Activated CD8-positive, alpha-beta memory T cell treated with anti-CD3 and anti-CD28 coated beads, Interleukin-2, amount 50 U/mL, for 1 hour (primary cell): ENCODE measurements around the gene CACFD1.

ENCODE experiments used
- DNase-seq: peaks from one replicate; pipeline ENCODE4 v3.0.0-alpha.2; 2020; ENCODE audit errors: extremely low read depth

Gene CACFD1

DNA sequence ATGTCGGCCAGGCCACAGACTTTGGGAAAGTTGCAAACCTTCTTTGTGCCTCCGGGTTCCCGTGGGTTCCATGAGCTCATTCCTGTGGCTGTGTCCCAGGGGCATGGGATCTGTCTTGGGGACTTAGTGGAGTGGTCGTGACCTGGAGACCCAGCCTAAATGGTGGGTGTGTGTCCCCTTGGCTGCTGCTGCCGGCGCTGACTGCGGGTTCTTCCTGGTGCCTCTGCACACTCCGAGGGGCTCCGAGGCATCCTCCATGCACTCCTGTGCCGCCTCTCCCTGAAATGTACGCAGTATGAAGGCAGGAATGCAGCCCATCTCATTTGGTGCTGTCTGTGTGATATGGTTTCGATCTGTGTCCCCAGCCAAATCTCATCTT lies 40.1 kb downstream of the CACFD1 start:
- no peak for DNase-seq

DNA sequence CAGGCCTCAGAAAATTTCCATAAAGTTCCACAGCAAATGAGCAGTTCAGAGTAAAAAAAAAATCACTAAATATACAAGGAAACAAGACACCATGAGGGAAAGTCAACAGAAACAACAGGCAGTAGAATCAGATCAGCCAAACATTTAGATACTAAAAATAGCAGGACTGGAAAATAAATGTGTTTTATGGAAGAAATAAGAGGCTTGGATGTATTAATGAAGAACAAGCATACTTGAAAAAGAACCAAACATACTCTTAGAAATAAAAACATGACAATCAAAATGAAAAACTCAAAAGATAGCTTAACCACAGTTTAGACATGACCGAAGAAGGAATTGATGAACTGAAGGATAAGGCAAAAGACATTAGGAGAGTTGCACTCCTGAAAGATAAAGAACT lies 42.3 kb downstream of the CACFD1 start:
- no peak for DNase-seq

DNA sequence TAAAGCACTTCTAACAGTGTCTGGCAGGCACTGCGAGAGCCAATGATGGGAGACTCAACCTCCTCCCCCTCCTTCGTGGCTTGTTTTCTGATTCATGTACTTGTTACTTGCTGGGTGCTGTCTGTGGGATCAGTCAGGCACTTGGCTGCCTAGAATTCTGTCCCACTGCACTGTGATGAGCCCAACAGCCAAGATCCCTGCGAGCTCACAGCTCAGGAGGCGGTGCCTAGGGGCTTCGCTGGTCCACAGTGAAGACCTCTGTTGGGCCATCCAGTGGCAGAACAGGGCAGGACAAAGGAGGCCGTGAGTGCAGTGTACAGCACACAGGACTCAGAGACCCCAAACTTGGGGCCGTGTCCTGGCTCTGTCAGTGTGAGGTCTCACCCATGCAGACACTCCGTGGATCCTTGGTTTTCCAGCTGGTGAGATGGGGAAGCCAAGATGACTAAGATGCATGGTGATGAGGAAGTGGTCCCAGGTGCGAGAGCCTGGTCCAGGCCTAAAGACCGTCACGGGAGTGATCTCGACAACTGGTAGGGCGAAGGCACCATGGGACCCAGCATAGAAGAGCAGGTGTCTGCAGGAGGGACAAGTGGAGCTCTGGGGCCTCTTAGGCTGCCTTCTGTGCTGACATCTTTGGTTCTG lies 45.5 kb downstream of the CACFD1 start:
- DNase-seq: no peak

DNA sequence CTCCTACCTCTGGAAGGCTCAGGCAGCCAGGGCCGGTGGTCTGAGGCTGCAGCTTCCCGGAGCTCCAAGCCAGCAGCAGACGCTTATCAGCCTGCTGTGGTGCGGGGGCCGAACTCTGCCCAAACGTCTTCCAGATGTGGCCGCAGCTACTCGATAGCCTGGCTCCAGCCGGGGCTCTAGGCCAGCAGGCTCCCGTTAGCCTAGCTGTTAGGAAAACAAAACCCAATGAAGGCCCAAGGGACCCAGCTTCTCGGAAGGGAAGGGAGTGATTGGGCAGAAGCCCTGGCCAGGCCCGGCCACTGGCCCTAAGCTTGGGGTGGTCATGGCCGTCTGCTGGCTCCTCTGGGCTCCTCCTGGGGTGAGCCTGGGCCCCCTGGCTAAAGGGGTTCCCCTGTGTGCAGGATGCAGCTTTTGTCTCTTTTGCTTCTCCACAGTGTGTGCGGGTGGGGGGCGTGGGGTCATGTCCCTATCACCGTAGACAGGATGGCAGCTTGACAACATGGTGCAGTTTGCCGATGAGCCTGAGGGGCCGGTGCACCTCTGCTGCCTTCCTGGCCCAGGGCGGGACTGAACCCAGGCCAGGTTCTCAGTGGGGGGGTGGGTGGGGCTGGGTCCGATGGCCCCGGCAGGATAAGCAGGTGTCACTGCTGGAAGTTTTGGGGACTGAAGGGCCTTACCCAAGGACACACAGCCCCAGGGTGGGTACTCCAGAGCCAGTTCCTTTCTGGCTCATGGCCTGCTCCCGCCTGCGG lies 46.3 kb downstream of the CACFD1 start:
- no peak for DNase-seq

DNA sequence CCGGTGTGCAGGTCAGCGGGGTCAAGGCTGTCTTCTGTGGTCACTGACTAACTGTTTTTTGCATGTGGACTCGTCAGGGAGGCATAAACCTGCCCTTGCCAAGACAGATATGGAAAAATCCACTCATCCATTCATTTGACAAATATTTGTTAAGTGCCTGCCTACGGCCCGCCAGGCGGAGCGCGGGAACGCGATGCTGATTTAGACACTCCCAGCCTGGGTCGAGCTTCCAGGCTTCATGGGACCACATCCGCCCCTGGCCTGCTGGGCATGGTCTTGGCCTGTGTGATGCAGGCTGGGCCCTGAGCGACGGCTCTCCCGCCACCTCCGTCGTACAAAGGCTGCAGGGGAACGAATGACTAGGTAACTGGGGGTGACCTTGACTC lies 46.9 kb downstream of the CACFD1 start:
- no peak for DNase-seq

DNA sequence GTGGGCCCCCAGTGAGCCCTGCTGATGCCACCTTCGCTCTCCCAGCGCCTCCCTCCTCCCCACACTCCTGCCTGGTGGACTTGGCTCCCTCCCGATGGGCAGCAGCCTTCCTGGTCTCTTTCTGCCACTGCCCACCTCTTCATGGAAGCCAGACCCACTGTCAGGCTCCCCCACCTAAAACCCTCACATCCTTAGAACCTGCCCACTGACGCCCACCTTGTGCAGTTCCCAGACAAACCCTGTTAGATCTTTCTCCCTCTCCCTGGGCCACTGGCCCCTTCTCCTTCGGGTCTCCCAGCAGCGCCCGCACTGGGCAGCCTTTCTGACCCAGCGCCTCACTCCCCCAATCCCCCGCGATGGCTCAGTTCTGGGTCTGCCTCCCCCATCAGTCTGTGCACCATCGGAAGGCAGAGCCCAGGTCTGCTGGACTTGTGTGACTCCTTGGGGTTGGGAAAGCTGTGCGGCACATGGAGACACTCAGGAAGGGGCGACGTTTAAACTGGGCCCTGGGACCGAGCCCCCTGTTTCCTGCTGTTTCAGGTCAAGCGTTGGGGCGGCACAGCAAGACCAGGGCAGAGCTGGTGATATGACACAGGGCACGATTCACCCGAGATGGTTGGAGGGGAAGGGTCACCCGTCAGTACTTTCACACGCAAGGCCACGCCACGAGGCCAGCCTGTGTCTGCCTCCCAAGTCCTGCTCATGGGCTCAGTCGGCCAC lies 47.6 kb downstream of the CACFD1 start:
- no peak for DNase-seq

DNA sequence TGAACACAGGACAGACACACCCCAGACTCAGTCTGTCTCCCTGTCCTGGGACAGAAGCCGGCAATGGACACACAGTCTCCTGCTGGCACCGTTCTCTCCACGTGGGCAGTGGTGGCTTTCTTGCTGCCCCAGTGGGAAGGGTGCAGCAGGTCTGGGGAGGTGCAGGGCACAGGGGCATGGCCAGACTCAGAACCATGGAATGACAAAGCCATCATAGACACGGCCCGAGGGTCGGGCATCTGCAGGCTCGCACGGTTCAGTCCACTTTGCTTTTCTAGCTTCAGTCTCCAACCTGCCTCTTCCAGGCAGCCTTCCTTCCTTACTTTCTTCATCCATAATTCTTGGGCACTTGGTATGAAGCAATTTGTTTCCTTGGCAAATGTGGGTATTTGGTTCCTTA lies 48.3 kb downstream of the CACFD1 start:
- DNase-seq: no peak

DNA sequence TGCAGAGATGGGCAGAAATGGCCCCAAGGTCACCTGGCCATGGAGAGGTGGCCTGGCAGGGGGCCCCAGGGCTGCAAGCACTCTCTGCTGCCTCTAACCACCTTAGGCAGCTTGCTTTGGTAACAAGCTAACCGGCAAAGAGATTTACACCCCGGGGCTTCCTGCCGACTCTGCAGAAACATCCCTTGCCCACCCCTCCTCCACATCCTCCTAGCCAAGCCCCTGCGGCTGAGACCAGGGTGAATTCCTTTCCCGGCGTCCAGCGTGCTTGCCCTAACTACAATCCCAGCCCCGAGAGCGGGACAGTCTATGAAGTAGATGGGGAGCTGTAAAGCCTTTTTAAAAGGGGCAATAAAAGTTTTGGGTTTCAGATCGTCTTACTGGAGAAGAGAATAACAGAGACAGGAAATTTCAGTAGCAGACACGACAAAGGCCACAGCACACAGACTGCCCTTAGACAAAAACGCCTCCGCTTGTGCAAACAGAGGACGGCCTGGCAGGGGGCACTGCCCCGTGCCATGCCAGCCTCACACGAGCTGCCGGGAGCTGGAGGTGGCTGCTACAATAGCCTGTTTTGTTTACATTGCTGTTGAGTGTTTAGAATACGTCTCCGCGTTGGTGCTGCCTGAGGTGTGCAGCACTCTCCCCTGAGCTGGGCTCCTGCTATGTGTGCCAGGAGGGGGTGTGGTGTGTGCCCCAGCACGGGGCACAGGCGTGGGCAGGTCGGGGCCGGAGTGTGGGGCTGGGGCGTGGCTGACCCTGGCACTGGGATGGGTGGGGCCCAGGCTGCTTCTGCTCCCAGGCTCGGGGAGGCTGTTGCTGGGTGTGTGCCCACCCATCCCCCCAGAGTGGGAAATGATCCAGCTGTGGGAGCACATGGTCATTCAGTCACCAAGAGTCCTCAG lies 49.7 kb downstream of the CACFD1 start:
- no peak for DNase-seq

DNA sequence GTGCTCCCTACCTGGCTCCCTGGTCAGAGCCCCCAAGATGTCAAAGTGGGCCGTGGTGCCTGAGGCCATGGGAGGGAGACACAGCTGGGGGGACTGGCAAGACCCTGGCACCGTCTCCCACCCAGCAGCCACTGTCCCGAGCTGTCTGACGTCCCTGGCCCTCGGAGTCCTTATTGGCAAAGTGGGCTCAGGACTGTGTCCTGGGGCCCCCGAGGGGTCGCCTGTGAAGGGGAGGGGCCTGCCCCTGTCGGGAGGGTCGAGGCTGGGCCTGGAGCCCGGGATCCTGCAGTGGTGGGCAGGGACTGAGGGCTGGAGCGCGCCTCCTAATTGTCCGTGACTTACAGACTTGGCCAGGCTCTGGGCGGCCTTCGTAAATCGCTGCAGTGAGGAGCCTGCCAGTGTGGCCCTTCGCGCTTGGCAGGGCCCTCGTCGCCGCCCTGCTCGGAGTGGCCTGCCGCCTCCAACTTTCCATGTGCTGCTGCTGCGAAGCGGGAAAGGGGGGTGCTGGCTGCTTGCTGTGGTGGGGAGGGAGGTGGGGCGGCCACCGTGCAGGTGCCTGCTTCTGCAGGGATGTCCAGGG lies 51.2 kb downstream of the CACFD1 start:
- no peak for DNase-seq

DNA sequence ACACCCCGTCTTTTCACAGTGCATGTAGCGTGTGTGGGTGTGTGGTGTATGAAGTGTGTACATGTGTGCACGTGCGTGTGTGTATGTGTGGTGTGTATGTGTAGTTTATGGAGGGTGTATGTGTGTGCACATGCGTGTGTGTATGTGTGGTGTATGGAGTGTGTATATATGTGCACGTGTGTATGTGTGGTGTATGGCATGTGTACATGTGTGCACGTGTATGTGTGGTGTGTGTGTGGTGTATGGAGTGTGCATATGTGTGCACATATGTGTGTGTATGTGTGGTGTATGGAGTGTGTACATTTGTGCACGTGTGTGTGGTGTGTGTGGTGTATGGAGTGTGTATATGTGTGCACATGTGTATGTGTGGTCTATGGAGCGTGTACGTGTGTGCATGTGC lies 51.8 kb downstream of the CACFD1 start:
- DNase-seq: no peak

DNA sequence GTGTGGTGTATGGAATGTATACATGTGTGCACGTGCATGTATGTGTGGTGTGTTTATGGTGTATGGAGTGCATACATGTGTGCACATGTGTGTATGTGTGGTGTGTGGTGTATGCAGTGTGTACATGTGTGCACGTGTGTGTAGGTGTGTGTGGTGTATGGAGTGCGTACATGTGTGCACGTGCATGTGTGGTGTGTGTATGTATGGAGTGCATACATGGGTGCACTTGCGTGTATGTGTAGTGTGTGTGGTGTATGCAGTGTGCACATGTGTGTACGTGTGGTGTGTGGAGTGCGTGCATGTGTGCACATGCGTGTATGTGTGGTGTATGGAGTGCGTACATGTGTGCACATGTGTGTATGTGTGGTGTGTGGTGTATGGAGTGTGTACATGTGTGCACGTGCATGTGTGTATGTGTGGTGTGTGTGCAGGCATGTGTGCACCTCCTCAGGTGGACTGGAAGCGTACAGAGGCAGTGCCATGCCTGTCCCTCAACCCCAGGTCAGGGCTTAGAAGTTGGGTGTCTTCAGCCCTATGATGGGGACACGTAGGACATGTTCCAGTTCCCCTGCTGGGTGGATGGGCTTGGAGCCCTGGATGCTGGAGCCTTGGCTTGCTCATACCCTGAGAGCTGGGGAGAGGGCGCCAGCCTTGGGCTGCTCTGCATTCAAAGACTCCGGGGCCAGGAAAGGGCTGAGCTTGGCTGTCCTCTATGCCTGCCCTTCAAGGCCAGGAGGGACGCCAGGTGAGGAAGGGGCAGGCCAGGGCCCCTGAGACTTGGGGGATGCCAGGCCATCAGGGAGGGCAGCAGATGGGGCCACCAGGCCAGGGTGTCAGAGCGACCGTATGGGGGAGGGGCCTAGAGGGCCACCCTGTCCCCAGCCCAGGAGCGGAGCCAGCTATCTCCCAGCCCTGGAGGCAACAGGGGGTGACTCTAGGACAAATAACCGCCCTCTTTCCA lies 52.8 kb downstream of the CACFD1 start:
- no peak for DNase-seq

DNA sequence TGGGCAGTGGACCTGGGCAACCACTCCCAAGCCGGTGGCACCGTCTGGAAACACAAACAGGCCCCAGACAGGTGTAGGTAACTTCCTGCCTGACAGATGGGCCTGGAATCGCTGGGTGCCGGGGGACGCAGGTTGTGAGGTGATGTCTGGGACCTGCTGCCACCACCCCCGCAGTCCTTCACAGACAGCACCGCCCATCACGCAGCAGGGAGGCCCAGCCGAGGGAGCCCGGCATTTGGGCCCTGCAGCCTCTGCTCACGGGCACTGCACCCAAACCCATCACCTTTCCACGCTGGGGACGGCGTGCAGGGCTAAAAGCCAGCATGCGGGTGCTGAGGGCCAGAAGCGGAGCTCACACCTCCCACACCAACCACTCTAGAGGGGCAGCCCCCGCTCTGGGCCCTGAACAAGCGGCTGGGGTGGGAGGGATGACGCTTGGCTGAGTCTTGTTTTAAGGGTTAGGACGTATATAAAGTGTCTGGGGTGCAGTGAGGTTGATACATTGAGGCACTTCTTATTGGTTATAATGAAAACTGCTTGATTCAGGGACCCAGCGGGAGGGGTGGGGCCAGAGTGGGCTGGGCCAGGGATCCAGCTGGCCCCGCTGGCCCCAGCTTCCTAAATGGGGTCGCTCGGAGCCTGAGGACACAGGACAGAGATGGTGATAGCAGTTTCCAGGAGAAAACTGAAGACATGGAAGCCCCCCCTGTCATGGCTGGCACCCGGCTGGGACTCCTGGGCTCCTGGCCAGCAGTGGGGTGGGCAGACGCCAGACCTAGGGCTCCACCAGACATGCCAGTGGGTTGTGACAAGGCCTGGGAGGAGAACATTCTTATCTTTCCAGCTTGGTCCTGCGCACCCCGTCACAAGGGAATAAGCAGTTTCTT lies 53.7 kb downstream of the CACFD1 start:
- DNase-seq: no peak

DNA sequence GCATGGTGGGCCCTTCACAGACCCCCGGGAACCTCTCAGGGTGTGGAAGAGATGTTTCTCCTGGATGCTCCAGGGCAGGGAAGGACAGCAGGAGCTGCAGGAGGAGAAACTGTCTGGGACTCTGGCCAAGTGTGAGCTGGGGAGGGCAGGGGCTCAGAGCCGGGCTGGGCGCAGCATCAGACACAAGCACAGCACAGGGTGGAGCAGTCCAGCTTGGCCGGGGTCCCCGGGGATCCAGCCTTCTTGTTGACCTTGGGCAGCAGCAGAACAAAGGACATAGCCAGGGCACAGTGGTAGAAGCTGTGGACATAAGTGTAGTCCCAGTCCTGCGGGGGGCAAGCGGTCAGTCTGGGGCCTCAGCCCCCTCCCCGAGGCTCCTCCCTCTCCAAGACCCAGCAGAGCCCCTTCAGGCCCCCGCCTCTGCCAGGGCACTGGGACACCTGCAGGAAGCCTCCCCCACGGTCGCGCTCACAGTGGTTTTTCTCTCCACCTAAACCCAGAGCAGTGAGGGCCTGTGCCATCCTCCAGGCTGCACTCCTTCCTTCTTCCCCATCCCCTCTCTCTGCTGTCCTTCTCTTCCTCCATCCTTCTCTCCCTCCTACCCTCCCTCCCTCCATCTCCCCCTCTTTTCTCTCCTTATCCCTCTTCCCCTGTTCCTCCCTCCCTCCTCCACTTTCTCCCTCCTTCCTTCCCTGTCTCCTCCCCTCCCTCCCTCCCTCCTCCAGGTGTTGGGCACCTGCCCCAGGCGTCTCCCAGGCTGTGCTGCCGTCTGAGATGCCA lies 54.9 kb downstream of the CACFD1 start:
- DNase-seq: no peak

DNA sequence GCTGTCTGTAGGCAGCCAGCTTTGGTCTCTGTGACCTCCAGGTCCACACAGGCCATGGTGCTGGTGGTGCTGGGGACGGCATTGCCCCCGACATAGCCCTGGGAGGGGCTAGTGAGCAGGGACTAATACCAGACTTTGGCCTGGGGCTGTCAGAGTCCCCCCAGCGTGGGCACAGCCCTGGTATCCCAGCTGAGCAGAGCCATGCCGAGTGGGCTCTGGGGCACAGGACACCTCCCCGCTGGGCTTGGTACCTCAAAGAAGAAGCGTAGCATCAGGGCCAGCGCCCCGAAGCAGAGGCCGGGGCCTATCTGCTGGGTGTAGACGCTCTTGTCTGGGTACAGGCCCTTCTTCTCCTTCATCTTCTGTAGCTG lies 55.4 kb downstream of the CACFD1 start:
- no peak for DNase-seq

DNA sequence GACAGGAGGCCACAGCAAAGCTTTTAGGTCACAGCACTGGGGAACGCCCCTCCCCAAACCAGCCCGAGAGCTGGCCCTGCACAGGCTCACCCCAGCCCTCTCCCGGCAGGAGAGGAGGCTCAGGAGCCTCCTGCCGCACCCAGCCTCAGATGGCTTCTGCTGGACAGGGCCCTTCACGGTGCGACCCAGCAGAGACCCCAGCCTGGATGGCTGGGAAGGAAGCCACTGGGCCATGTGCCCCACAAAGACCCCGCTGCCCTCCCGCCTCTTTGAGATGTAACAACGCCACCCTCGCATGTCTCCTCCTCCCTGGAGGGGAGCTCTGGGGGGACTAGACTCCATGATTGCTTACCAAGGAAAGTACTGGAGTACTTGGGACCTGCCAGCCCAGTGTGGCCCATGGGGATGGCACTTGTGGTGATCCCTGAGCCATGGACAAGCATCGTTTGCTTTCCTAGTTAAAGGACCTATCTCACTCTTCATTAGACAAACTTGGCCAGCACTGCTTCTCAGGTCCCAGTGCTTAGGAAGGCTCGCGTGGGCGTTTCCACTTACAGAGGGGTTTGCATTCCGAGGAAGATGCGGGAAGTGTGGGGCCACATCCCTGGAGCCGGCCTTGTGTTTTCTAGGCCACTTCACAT lies 56.0 kb downstream of the CACFD1 start:
- no peak for DNase-seq

DNA sequence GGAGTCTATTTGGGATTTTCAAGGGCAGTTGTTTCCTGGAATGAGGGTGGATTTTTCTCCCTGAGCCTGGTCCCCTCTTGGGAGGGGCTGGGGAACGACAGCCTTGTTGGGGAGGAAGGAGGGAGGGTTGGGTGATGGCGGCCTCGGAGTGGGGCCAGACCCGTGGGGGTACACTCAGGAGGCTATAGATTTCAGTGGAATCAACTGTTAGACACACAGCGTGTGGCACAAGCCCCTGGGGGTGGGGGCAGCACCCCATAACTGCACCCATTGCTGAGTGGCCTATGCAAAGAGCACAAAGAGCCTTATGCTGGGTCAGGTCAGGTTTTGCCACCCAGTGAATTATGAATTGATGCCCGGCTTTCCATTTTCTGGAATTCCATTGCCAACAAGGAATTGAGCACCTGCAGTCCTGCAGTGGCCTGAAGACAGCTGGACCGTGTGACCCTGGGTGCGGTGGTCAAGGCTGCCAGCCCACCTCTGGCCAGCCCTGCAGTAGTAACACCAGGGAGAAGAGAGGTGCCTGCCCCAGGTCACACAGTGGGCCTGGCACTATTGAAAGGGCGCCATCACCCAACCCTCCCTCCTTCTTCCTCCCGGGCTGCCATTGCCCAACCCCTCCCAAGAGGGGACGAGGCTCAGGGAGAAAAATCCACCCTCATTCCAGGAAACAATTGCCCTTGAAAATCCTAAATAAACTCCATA lies 56.6 kb downstream of the CACFD1 start:
- no peak for DNase-seq

DNA sequence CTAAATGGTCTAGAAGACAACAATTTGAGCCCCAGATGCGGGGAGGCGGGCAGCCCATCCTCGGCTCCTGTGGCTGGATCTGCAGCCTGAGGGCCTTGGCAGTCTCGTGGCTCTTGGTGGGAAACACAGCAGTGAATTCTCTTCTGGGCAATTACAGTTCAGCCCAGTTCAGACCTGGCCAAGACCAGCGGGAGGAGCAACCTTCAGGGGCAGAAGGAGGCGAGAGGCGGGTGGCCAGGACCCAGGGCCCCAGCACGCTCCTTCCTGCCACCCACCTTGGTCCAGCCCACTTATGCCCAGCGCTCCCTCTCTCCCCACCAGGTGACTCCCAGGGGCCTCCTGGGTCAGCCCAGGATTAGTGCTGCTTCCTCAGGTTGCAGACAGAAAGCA lies 57.2 kb downstream of the CACFD1 start:
- DNase-seq: no peak

DNA sequence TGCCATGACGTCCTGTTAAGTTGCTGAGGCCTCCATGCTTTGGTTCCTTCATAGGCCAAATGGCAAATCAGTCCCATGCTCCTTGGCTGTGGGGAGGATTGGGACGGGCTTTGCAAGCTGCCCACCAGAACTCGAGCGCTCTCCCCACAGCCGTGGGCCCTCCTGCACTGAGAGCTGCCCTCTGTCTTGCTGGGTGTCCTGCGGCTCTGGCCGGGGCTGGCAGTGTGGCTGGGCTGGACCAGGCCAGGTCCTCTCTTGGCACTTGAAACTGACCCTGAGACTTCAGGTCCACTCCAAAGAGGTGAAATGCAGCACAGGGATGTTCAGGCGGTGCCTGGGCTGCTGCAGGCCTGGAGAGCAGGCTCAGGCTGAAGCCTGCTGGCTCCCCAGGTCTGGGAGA lies 57.9 kb downstream of the CACFD1 start:
- no peak for DNase-seq
